ENCODE results near the gene ATP6V0E2.

Gene ATP6V0E2

DNA sequence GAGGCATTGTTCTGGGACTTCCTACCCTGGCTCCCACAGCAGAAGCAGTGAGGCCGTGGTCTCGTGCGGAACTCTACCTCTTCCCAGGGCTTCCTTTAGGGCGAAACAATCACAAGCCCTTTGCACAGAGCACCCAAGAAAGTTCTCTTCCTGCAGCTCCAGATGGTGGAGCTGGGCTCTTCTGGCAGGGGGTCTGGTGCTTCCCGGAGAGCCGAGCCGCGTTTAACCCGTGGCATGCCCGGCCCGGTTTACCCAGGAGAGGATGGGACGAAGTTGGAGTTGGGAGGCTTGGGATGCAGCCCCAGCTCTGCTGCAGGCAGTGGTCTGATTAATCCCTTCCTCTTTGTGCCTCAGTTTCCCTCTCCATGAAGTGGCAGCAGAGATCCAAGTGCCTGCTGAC lies 9.0 kb upstream of the ATP6V0E2 start:
- DNase-seq, result no peak

DNA sequence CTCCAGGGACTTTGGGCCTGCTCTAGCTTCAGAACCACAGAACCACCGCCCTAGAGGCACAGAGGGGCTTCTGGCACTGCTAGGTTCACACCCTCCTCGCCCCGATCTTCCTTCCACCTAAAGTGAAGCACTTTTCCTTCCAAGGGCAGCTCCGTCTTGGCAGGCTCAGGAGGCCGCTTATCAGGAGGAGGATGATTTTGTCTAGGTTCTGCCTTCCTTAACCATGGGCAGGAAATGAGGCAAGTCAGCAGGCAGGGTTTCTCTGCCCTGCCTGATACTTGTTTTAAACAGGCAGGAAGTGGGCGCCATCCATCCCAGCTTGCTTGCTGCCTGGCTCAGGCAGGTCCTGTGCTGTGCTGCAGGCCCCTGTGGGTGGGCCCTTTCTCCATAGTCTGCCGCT lies 8.3 kb upstream of the ATP6V0E2 start:
- no peak for DNase-seq

- no peak for DNase-seq
Observed at GRCh38 chr7:149866139-149866778, 7.5 kb upstream of the ATP6V0E2 start.

GRCh38 chr7:149866779-149867447 lies 6.9 kb upstream of the ATP6V0E2 start:
- no peak for DNase-seq

DNA sequence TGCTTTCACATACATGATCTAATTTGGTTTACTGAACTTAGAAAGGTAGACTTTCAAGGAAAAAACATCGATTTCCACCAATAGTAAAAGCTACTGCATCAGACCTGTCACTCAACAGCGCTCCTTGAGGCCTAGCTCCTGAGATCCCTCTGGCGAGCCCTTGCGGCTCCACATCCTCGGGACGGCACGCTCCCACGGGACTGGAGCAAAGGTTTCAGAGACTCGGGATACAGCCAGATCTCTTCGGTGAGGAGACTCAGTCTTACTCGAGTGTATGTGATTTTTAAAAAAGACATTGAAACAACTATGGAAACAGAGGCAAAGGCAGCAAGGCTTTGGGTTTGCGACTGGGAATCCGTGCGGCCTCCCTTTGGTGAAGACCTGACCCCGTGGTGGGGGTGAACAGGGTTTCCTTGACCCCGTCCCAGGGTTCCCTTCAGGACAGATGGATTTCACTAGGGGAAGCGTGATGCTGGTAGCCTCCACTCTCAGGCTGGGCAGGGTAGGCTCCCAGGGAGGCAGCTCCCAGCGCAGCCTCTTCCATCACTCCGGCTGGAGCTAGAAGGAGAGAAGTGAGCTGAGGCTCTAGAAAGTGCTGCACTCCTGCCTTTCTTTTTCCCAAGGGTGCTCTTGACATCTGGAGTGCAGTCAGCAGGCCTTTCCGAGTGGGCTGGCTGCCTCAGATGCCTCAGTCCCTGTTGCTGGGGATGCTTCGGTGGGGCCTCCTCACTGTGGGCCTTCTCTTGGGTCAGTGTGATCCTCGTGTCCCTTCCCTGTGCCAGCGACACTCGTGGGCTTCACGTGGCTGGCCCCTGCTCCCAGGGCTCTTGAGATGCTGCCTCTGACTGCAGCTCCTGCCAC lies 5.8 kb upstream of the ATP6V0E2 start:
- DNase-seq, result no peak

DNA sequence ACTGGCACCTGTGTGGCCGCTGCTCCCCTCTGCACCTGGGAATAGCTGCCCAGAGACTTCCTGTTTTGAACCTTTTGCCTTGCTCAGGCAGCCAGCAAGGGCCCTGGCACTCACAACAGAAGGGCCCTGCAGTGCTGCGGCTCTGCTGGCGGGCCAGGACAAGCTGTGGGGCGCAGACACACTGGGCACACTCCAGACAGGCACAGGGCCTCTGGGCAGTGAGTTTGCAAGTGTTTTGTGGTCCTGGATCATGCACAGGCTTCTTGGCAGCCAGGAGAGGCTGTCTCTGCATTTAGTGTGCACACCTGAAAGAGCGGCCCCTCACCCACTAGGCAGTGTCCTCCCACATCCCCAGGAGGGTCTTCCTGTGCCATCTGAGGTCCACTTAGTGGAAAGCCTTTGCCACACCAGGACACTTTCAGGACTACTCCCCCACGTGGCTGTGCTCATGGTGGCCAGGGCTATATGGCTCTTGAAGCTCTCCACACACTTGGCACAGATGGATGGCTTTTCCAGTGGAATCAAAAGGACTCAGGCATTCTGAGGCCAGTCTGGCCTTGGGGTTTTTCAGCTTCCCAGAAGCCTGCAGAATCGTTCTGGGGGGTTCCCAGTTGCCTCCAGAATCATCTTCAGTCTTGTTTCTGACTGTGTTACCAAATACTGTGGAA lies 5.0 kb upstream of the ATP6V0E2 start:
- no peak for DNase-seq

DNA sequence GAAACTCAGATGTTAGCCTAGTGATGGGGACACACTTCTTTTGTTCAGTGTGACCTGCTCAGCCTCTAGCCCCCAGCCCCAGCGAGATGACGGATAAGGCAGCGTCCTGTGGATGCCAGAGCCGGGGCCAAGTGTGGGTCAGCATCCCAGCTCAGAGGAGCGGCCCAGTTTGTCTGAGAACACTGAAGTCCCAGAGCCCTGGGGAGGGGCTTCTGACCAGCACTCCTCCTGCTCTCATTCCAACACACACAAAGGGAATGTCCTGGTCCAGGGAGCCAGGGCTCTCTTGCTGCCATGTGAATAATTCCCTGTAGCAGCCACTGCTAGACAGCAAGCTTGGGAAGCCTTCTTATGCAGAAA lies 4.5 kb upstream of the ATP6V0E2 start:
- DNase-seq, result no peak

- DNase-seq, result no peak
Observed at GRCh38 chr7:149869867-149870266, 3.9 kb upstream of the ATP6V0E2 start.

DNA sequence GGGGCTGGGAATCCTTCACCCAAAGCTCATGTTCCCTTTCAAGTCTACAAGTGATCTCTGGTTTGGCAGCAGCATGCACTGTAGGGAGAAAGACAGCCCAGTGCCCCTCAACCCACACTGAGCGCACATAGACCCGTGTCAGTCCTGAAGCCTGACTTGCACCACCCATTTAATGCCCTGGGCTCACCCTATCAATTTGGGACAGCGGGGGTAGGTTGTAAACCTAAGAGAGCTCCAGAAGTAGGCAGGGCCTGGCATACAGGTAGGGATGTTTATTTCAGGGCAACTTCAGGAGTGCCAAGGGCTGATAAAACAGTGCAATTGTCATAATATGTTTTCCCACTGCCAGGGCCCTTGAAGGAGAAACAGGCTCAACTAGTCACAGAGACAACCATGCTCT lies 3.5 kb upstream of the ATP6V0E2 start:
- no peak for DNase-seq

DNA sequence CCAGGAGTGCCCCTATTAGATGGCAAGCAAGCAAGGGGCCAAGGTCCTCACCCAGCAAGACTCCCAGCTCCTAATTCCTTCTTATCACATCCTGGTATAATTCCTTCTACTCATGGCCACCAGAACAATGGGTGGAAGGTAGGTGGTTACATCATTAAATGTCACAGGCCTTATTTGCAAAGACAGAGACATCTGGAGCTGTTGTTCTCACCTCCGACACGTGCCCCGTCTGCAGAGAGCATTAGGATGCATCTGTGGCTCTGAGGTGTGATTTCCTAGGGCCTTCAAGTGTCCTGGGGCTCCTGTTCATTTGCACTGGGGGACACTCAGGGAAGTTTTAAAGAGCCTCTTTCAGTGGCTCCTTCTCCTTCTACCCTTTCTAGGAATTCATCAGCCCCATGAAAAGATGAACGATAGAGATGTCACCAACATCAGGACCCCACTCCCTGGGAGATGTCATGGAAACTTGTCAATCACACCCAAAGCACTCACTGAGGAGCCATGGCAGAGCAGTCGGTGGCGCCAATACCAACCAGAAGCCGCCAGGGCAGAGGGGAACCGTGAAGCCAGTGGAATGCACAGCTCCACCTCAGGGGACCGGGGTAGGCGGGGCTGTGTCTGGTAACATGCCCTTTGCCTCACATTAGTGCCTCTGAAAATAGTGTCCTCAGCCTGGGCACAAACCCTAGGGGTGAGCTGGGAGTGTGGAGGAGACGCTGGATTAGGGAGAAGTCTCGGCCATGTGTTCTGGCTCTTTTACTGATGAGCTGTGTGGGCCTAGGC lies 2.9 kb upstream of the ATP6V0E2 start:
- DNase-seq, result no peak

- DNase-seq, result no peak
Observed at GRCh38 chr7:149871576-149871975, 2.2 kb upstream of the ATP6V0E2 start.

DNA sequence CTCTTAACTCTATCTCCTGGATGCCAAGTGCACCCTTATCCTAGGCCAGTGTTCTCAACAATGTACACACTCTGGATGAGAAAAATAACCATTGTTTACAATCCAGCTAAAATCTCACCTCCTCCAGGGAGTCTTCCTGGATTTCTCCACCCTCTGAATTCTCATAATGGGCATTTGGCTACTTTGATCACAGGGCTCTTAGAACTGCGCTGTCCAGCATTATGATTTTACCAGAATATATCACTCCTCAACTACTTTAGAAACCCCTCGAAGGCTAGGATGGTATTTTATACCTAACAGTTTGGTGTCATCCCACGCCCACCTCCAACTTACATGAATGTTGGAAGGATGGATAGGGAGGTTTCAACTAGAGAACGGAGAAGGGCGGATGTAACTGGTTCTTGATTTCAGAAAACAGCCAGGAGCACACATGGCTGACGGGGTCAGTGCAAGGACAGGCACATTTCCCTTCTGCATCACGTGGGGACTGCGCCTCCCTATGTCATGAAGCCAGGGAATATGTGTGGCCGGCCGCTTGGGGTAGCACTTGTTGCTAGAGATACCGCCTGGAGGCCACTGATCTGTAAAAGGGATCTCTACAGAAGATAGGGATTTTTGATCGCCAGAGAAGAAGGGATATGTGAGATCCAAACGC lies 1.2 kb upstream of the ATP6V0E2 start:
- peak; percentile 76 for DNase-seq

GRCh38 chr7:149873970-149874643 lies 338 bp downstream of the ATP6V0E2 start:
- DNase-seq, result no peak

DNA sequence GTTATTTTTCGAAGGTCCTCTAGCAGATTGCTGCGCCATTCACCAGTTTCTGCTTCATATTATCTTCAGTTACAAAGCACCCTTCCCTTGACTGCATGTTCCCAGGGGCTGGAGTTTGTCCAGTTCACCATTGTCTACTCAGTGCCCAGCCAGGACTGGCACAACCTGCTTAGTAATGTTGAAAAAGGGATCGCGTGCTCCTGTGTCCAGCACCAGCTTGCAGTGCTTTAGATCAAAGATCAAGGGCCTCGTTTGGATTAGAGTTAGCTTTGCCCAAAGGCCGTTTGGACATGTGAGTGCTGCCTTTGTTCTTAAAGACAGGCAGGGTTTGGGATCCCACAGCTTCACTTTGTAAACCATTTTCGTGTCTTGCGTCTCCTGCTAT lies 867 bp downstream of the ATP6V0E2 start:
- no peak for DNase-seq

DNA sequence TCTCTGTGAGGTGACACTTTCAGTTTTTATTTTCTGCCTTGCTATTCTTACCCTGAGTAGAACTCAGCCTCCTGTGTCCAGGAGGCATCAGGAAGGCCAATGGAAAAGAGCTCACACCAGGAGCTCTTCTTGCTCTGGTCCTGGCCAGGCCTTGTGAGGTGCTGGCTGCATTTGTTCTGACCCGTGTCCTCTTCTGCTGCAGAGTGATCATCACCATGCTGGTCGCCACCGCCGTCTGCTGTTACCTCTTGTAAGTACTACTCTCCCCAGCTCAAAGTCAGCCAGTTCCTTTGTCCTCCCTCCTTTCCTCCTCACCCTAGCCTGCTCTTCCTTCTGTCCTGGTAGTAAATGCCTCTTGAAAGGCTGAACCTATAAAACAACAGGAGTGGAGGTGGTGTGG lies 1.6 kb downstream of the ATP6V0E2 start:
- DNase-seq, result no peak

DNA sequence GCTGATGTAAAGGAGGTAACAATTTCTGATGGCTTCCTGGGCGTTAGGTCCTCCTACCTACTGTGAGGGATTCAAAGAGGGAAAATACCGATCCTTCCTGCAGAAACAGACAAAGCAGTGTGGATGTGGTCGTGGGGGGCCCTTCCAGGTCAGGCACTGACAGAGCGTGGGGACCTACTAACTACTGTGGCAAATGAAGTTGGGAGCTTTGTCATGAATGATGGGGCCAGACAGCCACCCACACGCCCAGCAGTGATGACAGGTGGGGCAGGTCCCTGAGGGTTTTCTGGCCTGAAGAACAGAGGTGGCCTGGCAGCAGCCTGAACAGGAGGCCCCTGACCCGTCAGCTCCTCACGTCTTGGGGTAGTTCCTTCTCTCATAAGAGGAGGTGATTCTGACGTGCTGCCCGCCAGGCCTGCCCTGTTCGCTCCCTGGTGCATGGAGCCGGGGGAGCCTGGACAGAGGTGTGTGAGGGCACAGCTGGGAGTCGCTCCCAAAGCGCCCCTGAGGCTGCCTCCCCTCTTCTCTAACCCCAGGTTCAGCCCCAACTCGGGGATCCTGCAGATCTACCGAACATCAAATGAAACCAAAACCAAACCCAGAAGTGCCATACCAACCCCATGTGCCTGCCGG lies 4.2 kb downstream of the ATP6V0E2 start:
- DNase-seq, result no peak

DNA sequence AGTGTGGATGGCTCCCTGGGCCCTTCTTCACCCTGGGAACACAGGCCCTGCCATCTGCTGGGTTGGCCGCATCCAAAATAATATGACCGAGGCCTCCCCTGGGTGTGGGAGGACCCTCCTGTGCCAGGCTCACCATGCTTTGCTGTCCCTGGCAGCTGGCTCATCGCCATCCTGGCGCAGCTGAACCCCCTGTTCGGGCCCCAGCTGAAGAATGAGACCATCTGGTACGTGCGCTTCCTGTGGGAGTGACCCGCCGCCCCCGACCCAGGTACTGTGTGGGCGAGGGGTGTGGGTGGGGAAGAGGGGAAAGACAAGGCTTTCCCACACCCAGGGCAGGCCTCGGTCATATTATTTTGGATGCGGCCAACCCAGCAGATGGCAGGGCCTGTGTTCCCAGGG lies 4.8 kb downstream of the ATP6V0E2 start:
- DNase-seq, result no peak

DNA sequence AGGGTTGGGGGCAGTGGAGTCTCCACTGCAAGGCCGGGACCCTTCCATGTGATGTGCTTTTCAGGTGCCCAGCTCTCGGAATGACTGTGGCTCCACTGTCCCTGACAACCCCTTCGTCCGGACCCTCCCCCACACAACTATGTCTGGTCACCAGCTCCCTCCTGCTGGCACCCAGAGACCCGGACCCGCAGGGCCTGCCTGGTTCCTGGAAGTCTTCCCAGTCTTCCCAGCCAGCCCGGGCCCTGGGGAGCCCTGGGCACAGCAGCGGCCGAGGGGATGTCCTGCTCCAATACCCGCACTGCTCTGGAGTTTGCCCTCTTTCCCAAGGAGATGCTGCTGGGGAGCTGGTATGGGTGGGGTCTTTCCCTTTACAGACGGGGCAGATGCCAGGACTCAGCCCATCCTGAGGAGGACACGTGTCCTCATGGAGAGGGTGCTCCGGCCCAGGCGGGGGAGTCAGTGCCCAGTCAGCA lies 5.5 kb downstream of the ATP6V0E2 start:
- DNase-seq, result no peak

DNA sequence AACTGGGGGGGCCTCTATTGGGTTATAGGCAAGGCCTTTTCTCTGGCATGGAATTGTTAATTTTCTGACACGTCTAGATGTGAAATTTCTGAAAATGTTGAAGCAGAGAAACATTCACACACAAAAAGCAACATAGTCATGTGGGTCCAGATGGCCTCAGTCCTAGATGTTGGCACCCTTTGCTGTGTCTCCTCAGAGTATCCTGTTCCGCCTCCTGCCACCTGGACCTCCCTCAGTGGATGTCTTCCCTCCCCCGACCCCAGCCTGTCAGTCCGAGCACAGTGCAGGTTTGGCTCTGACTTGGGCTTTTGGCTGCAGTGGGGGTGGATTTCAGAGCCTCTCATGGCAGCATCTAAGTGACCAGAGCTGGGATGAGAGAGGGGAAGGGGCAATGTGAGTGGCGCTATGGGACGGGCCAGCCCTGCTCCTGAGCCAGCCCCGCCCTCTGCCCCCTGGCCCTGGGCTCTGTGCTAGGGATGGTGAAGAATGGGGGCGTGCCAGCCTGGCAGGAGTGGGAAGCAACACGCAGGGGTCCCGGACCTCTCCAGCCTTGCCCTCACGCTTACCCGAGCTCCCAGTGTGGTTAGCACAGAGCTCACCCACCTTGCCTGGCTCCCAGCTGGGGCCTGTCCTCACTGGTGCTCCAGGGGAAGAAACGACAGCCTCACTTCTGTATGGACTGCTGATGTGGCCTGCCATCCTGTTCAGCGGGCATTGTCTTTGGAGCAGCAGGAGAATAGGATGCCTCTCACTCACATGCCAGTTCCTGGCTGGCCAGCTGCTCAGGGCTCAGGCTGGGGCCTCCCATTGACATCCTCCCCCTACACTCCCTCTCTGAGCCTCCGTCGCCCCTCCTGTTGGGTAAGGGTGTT lies 6.2 kb downstream of the ATP6V0E2 start:
- no peak for DNase-seq
